Neural crest cell (in vitro differentiated cells): ENCODE data around the gene CXXC1. TPM values are rescaled to one million over a fixed set of nuclear protein-coding genes. Genes with fewer than 3 reads are reported as not detected.
"Not testable (repeated sequence)": the region's sequence is repeated elsewhere in the genome, so short reads cannot be mapped to it uniquely, and the experiment has no call there.

ENCODE experiments used
- DNase-seq: peaks from one replicate; pipeline ENCODE4 v3.0.0; 2021; ENCODE audit warnings: low read depth, mixed read lengths, low spot score
- H3K27ac Mint-ChIP-seq: one replicate; pipeline ENCODE4 v1.8.0; 2021; ENCODE audit warnings: mild to moderate bottlenecking, mixed read lengths; ENCODE audit not compliant: unreplicated experiment
- H3K27me3 Mint-ChIP-seq: 2 replicates; pipeline ENCODE4 v1.8.0; 2021; ENCODE audit warnings: low read depth, mild to moderate bottlenecking, mixed read lengths
- H3K36me3 Mint-ChIP-seq: 2 replicates; pipeline ENCODE4 v1.8.0; 2021; ENCODE audit warnings: low read depth, mild to moderate bottlenecking, mixed read lengths
- H3K4me1 Mint-ChIP-seq: 2 replicates; pipeline ENCODE4 v1.8.0; 2021; ENCODE audit warnings: mixed read lengths
- H3K4me3 Mint-ChIP-seq: one replicate; pipeline ENCODE4 v1.8.0; 2021; ENCODE audit warnings: mild to moderate bottlenecking, mixed read lengths
- H3K9me3 Mint-ChIP-seq: 2 replicates; pipeline ENCODE4 v1.8.0; 2021; ENCODE audit warnings: mixed read lengths
- CTCF ChIP-seq: fragments of 200-600 bp; sonication (generic); conservative IDR thresholded peaks from 2 replicates; pipeline ENCODE4 v1.5.0; 2021; ENCODE audit warnings: antibody characterized with exemption, mild to moderate bottlenecking
- total RNA-seq: library from RNA; stranded (reverse); gene quantifications from 2 replicates; pipeline ENCODE4 v1.2.1, GENCODE V29; 2021

The CXXC1 gene
- total RNA-seq, 1 donor from 2014 or later, result 108 TPM

- Mint-ChIP-seq H3K4me1 (no peaks in the 10 kb centered on the region), H3K4me3 (no peak overlapping the region), H3K27me3 (no peaks in the 10 kb centered on the region), H3K9me3 (no peaks in the 10 kb centered on the region), H3K36me3 (peaks cover 10% of the 10 kb centered on the region), H3K27ac (no peak overlapping the region)
- no peak for TF ChIP-seq CTCF
- DNase-seq, result no peak
Measured at GRCh38 chr18:50247561-50247960, 39.9 kb downstream of the CXXC1 start.

- H3K9me3 Mint-ChIP-seq, result peaks cover 10% of the 10 kb centered on the region
- DNase-seq, H3K4me1 Mint-ChIP-seq, H3K27me3 Mint-ChIP-seq, H3K4me3 Mint-ChIP-seq, H3K27ac Mint-ChIP-seq: not testable (repeated sequence)
- peaks cover 17% of the 10 kb centered on the region for H3K36me3 Mint-ChIP-seq
Measured at GRCh38 chr18:50241768-50242167, 45.7 kb downstream of the CXXC1 start.

- Mint-ChIP-seq H3K4me1 (no peaks in the 10 kb centered on the region), H3K36me3 (peaks cover 17% of the 10 kb centered on the region), H3K4me3 (no peak overlapping the region), H3K9me3 (peaks cover 10% of the 10 kb centered on the region), H3K27ac (no peak overlapping the region), H3K27me3 (no peaks in the 10 kb centered on the region)
- DNase-seq, result no peak
- TF ChIP-seq CTCF, result no peak
Measured at GRCh38 chr18:50240080-50240563, 47.4 kb downstream of the CXXC1 start.

GRCh38 chr18:50232419-50232818 lies 55.1 kb downstream of the CXXC1 start:
- no peak overlapping the region for H3K27ac Mint-ChIP-seq
- H3K4me1 Mint-ChIP-seq, result peaks cover 5% of the 10 kb centered on the region
- DNase-seq, result no peak
- no peak overlapping the region for H3K4me3 Mint-ChIP-seq
- TF ChIP-seq CTCF, result no peak
- H3K9me3 Mint-ChIP-seq, result no peaks in the 10 kb centered on the region
- H3K27me3 Mint-ChIP-seq, result no peaks in the 10 kb centered on the region
- no peaks in the 10 kb centered on the region for H3K36me3 Mint-ChIP-seq

Other genes with a start within 250 kb of the CXXC1 start
- 0.25 and 0.40 TPM in 2 replicates for gene MYO5B, start 92.5 kb downstream of the CXXC1 start, total RNA-seq
- 0.54 and 0.84 TPM in 2 replicates for gene CFAP53, start 21.2 kb downstream of the CXXC1 start, total RNA-seq
- 65.2 and 77.2 TPM in 2 replicates for gene MBD1, start 6.2 kb downstream of the CXXC1 start, total RNA-seq
- 28.9 and 30.3 TPM in 2 replicates for gene SKA1, start 87.4 kb upstream of the CXXC1 start, total RNA-seq